ENCODE measurements around the gene ESCO1. TPM values are rescaled to one million over a fixed set of nuclear protein-coding genes. Genes with fewer than 3 reads are reported as not detected.

The ESCO1 gene
- total and polyA plus RNA-seq, 2 of the 13 experiments (the other 11 are each of a cell fraction or from before 2014, with no cell fraction given): 6.3 to 19.4 TPM

GRCh38 chr18:21612125-21613039, 11.9 kb upstream of the ESCO1 start, which contains the start of gene SNRPD1 (continued):
- TF ChIP-seq ZNF580 (CRISPR knock-in tag; IDR thresholded peaks at IDR 0.05; ENCODE audit: borderline replicate concordance, low read depth) (peak; percentile 96; the same call in 1 of the 2 replicates), MED1 (CRISPR knock-in tag; IDR thresholded peaks at IDR 0.05) (peak; percentile 87), ZNF101 (CRISPR knock-in tag; IDR thresholded peaks at IDR 0.05; ENCODE audit: borderline replicate concordance, low read depth) (no peak), HNRNPH1 (optimal IDR thresholded peaks at IDR 0.05; ENCODE audit: low read depth, low read length) (no peak), SUZ12 (IDR thresholded peaks at IDR 0.05; ENCODE audit: low read depth, low read length) (no peak), ZBTB49 (CRISPR knock-in tag; IDR thresholded peaks at IDR 0.05; ENCODE audit: borderline replicate concordance) (no peak), ELF3 (CRISPR knock-in tag; IDR thresholded peaks at IDR 0.05) (peak; percentile 97), FOXJ3 (CRISPR knock-in tag; IDR thresholded peaks at IDR 0.05; ENCODE audit: borderline replicate concordance) (peak; percentile 76), ZNF251 (CRISPR knock-in tag; IDR thresholded peaks at IDR 0.05) (peak; percentile 62; the same call in 1 of the 2 replicates), SKIL (CRISPR knock-in tag; IDR thresholded peaks at IDR 0.05; ENCODE audit: borderline replicate concordance) (peak; percentile 52; the same call in 1 of the 2 replicates), IRX3 (CRISPR knock-in tag; IDR thresholded peaks at IDR 0.05; ENCODE audit: borderline replicate concordance, low read depth) (no peak; the same call in 1 of the 2 replicates), SP2 (CRISPR knock-in tag; IDR thresholded peaks at IDR 0.05) (peak; percentile 61), MTA3 (CRISPR knock-in tag; IDR thresholded peaks at IDR 0.05) (no peak), ARNT2 (CRISPR knock-in tag; IDR thresholded peaks at IDR 0.05; ENCODE audit: low read depth) (peak; percentile 96), TMF1 (CRISPR knock-in tag; IDR thresholded peaks at IDR 0.05; ENCODE audit: low read depth) (peak; percentile 89; the same call in 1 of the 2 replicates)
- TF ChIP-seq, protein P1, sequence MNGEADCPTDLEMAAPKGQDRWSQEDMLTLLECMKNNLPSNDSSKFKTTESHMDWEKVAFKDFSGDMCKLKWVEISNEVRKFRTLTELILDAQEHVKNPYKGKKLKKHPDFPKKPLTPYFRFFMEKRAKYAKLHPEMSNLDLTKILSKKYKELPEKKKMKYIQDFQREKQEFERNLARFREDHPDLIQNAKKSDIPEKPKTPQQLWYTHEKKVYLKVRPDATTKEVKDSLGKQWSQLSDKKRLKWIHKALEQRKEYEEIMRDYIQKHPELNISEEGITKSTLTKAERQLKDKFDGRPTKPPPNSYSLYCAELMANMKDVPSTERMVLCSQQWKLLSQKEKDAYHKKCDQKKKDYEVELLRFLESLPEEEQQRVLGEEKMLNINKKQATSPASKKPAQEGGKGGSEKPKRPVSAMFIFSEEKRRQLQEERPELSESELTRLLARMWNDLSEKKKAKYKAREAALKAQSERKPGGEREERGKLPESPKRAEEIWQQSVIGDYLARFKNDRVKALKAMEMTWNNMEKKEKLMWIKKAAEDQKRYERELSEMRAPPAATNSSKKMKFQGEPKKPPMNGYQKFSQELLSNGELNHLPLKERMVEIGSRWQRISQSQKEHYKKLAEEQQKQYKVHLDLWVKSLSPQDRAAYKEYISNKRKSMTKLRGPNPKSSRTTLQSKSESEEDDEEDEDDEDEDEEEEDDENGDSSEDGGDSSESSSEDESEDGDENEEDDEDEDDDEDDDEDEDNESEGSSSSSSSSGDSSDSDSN (CRISPR knock-in tag; IDR thresholded peaks at IDR 0.05): peak; percentile 92
- TF ChIP-seq, protein P2, sequence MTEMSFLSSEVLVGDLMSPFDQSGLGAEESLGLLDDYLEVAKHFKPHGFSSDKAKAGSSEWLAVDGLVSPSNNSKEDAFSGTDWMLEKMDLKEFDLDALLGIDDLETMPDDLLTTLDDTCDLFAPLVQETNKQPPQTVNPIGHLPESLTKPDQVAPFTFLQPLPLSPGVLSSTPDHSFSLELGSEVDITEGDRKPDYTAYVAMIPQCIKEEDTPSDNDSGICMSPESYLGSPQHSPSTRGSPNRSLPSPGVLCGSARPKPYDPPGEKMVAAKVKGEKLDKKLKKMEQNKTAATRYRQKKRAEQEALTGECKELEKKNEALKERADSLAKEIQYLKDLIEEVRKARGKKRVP (CRISPR knock-in tag; IDR thresholded peaks at IDR 0.05): peak in 1 of 2 experiments; percentile 83; a peak in 2 of 4 replicates
- TF ChIP-seq, protein P3, sequence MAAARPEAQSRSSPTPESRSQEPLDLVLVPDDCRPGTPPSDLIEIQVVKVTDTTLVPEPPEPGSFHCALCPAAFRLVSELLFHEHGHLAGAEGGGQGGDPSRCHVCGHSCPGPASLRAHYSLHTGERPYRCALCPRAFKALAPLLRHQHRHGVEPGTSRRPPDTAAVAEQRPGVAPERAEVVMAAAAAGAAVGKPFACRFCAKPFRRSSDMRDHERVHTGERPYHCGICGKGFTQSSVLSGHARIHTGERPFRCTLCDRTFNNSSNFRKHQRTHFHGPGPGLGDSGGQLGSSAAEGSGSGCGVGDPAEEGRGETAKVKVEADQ (CRISPR knock-in tag; IDR thresholded peaks at IDR 0.05; ENCODE audit: borderline replicate concordance): peak; percentile 83; the same call in 1 of the 2 replicates
